ENCODE measurements around the gene SLC2A5.

GRCh38 chr1:8987881-8988617 lies 81.4 kb downstream of the SLC2A5 start:
- TF ChIP-seq CTCF (IDR thresholded peaks at IDR 0.05) = peak in 5 of 7 experiments; percentile 63 to 91 (median 82)
- TF ChIP-seq POLR2A (IDR thresholded peaks at IDR 0.05) = no peak
